HEK293 (cell line): ENCODE data around the gene ADGRD1.

ENCODE experiments used
- CTCF ChIA-PET: fragments of 350-600 bp; formaldehyde crosslinking; extraction: SDS; loops from one replicate; lab custom pipeline; 2021; ENCODE audit warnings: antibody characterized with exemption; lab: Yijun Ruan, JAX
- POLR2A ChIA-PET: fragments of 300-600 bp; formaldehyde crosslinking; extraction: SDS; loops from one replicate; lab custom pipeline; 2020; ENCODE audit warnings: antibody characterized with exemption, inconsistent platforms; lab: Yijun Ruan, JAX
- H3K27ac ChIP-seq: fragments of 200-500 bp; sonication (Bioruptor generic); 2 replicates; pipeline ENCODE4 v1.5.1; 2014; ENCODE audit warnings: low read depth, low read length, control low read depth, inconsistent platforms; ENCODE audit errors: extremely low read depth
- H3K36me3 ChIP-seq, 2 experiments: fragments of 200-500 bp in 1 of 2; sonication (Bioruptor generic) in 1 of 2; 1 replicate in 1 of 2; 2 replicates in 1 of 2; pipeline ENCODE4 v1.5.1; 2014 to 2017; ENCODE audit warnings: inconsistent platforms in 2 of 2, low read length in 2 of 2; ENCODE audit not compliant: control insufficient read depth in 2 of 2, insufficient read depth in 1 of 2
- H3K4me1 ChIP-seq: fragments of 200-500 bp; sonication (Bioruptor generic); 2 replicates; pipeline ENCODE4 v1.5.1; 2014; ENCODE audit warnings: mild to moderate bottlenecking, low read length, inconsistent platforms; ENCODE audit not compliant: control insufficient read depth, insufficient read depth
- H3K4me3 ChIP-seq: 2 replicates; pipeline ENCODE4 v1.5.1; 2011; ENCODE audit warnings: low read depth, mild to moderate bottlenecking, control low read depth, low read length, moderate library complexity
- H3K9me3 ChIP-seq: fragments of 200-500 bp; sonication (Bioruptor generic); 2 replicates; pipeline ENCODE4 v1.5.1; 2014; ENCODE audit warnings: low read depth, low read length, inconsistent platforms; ENCODE audit not compliant: control insufficient read depth, insufficient read depth
- HOXC10 ChIP-seq: sonication (generic); formaldehyde crosslinking; IDR thresholded peaks from 2 replicates; pipeline ENCODE4 v1.8.1; 2023; ENCODE audit warnings: mild to moderate bottlenecking, missing genetic modification reagents
- KLF16 ChIP-seq: fragments of 450-650 bp; formaldehyde crosslinking; IDR thresholded peaks from 2 replicates; pipeline ENCODE4 v1.5.1; 2017; ENCODE audit warnings: missing biosample characterization, missing genetic modification characterization
- KLF9 ChIP-seq: fragments of 450-650 bp; formaldehyde crosslinking; IDR thresholded peaks from 2 replicates; pipeline ENCODE4 v1.5.1; 2016; ENCODE audit warnings: missing biosample characterization, missing genetic modification characterization, low read depth
- MEIS1 ChIP-seq: sonication (generic); formaldehyde crosslinking; IDR thresholded peaks from 2 replicates; pipeline ENCODE4 v1.8.1; 2022; ENCODE audit warnings: missing genetic modification reagents, mild to moderate bottlenecking, borderline replicate concordance
- MYNN ChIP-seq: fragments of 450-650 bp; formaldehyde crosslinking; IDR thresholded peaks from 2 replicates; pipeline ENCODE4 v1.5.1; 2016; ENCODE audit warnings: missing biosample characterization, missing genetic modification characterization, borderline replicate concordance
- PATZ1 ChIP-seq: fragments of 450-650 bp; formaldehyde crosslinking; IDR thresholded peaks from 2 replicates; pipeline ENCODE4 v1.5.1; 2016; ENCODE audit warnings: missing biosample characterization, missing genetic modification characterization
- PRDM6 ChIP-seq: fragments of 450-650 bp; formaldehyde crosslinking; IDR thresholded peaks from 2 replicates; pipeline ENCODE4 v1.5.1; 2017; ENCODE audit warnings: missing biosample characterization, missing genetic modification characterization
- REPIN1 ChIP-seq: fragments of 450-650 bp; formaldehyde crosslinking; IDR thresholded peaks from 2 replicates; pipeline ENCODE4 v1.5.1; 2017; ENCODE audit warnings: missing biosample characterization, missing genetic modification characterization, low read depth
- ZBTB10 ChIP-seq: fragments of 450-650 bp; formaldehyde crosslinking; IDR thresholded peaks from 2 replicates; pipeline ENCODE4 v1.5.1; 2016; ENCODE audit warnings: missing biosample characterization, missing genetic modification characterization
- ZBTB8A ChIP-seq: fragments of 450-650 bp; formaldehyde crosslinking; IDR thresholded peaks from 2 replicates; pipeline ENCODE4 v1.5.1; 2016; ENCODE audit warnings: missing biosample characterization, missing genetic modification characterization
- ZNF112 ChIP-seq: fragments of 450-650 bp; formaldehyde crosslinking; IDR thresholded peaks from 2 replicates; pipeline ENCODE4 v1.5.0; 2017; ENCODE audit warnings: missing biosample characterization, missing genetic modification characterization
- ZNF138 ChIP-seq: fragments of 450-650 bp; formaldehyde crosslinking; IDR thresholded peaks from 2 replicates; pipeline ENCODE4 v1.5.1; 2016; ENCODE audit warnings: missing biosample characterization, missing genetic modification characterization, borderline replicate concordance
- ZNF24 ChIP-seq: fragments of 450-650 bp; formaldehyde crosslinking; IDR thresholded peaks from 2 replicates; pipeline ENCODE4 v1.5.1; 2016; ENCODE audit warnings: missing biosample characterization, missing genetic modification characterization
- ZNF26 ChIP-seq: fragments of 450-650 bp; formaldehyde crosslinking; IDR thresholded peaks from 2 replicates; pipeline ENCODE4 v1.5.1; 2016; ENCODE audit warnings: missing biosample characterization, missing genetic modification characterization
- ZNF292 ChIP-seq: fragments of 450-650 bp; formaldehyde crosslinking; IDR thresholded peaks from 2 replicates; pipeline ENCODE4 v1.5.1; 2016; ENCODE audit warnings: low read depth, missing biosample characterization, missing genetic modification characterization, borderline replicate concordance
- ZNF302 ChIP-seq: fragments of 450-650 bp; formaldehyde crosslinking; IDR thresholded peaks from 2 replicates; pipeline ENCODE4 v1.5.1; 2016; ENCODE audit warnings: missing biosample characterization, missing genetic modification characterization, low read depth
- ZNF362 ChIP-seq: fragments of 450-650 bp; formaldehyde crosslinking; IDR thresholded peaks from 2 replicates; pipeline ENCODE4 v1.5.1; 2016; ENCODE audit warnings: missing biosample characterization, missing genetic modification characterization
- ZNF416 ChIP-seq: fragments of 450-650 bp; formaldehyde crosslinking; IDR thresholded peaks from 2 replicates; pipeline ENCODE4 v1.5.1; 2016; ENCODE audit warnings: missing biosample characterization, missing genetic modification characterization
- ZNF423 ChIP-seq: fragments of 450-650 bp; formaldehyde crosslinking; IDR thresholded peaks from 2 replicates; pipeline ENCODE4 v1.5.1; 2016; ENCODE audit warnings: missing biosample characterization, missing genetic modification characterization
- ZNF473 ChIP-seq: fragments of 450-650 bp; formaldehyde crosslinking; IDR thresholded peaks from 2 replicates; pipeline ENCODE4 v1.5.1; 2017; ENCODE audit warnings: missing biosample characterization, missing genetic modification characterization
- ZNF488 ChIP-seq: fragments of 450-650 bp; formaldehyde crosslinking; IDR thresholded peaks from 2 replicates; pipeline ENCODE4 v1.5.1; 2016; ENCODE audit warnings: missing biosample characterization, missing genetic modification characterization
- ZNF621 ChIP-seq: fragments of 450-650 bp; formaldehyde crosslinking; IDR thresholded peaks from 2 replicates; pipeline ENCODE4 v1.5.1; 2017; ENCODE audit warnings: missing biosample characterization, missing genetic modification characterization
- ZNF747 ChIP-seq: fragments of 450-650 bp; formaldehyde crosslinking; IDR thresholded peaks from 2 replicates; pipeline ENCODE4 v1.5.1; 2016; ENCODE audit warnings: missing biosample characterization, missing genetic modification characterization
- ZXDB ChIP-seq: fragments of 450-650 bp; formaldehyde crosslinking; IDR thresholded peaks from 2 replicates; pipeline ENCODE4 v1.5.1; 2016; ENCODE audit warnings: missing biosample characterization, missing genetic modification characterization

Gene ADGRD1

GRCh38 chr12:131103669-131104462 lies 150.2 kb downstream of the ADGRD1 start:
- TF ChIP-seq MYNN, result no peak
- TF ChIP-seq MEIS1, result no peak
- no peak for TF ChIP-seq ZNF362 (tag by site-specific recombination)
- no peak for TF ChIP-seq REPIN1
- no peak for TF ChIP-seq KLF16
- no peak for TF ChIP-seq ZNF112
- no peak for TF ChIP-seq ZNF747 (tag by site-specific recombination)
- no peak for TF ChIP-seq PRDM6 (tag by site-specific recombination)
- TF ChIP-seq ZNF302 (tag by site-specific recombination), result no peak
- TF ChIP-seq ZNF416 (tag by site-specific recombination), result no peak
- no peak for TF ChIP-seq ZXDB (tag by site-specific recombination)
- no peak for TF ChIP-seq ZNF292 (tag by site-specific recombination)
- TF ChIP-seq ZNF24 (tag by site-specific recombination), result no peak
- TF ChIP-seq ZNF138, result no peak
- TF ChIP-seq, all 188 proteins: peak for 0
- POLR2A ChIA-PET, result no interaction called here
- Histone ChIP-seq H3K4me3 (no peak overlapping the region), H3K4me1 (no peaks in the 10 kb centered on the region), H3K9me3 (no peaks in the 10 kb centered on the region), H3K36me3 (no peaks in the 10 kb centered on the region), H3K27ac (no peak overlapping the region)
- CTCF ChIA-PET, result interaction anchor here (0.5 to 4.1 kb wide), 23 partner anchors 8 to 750 kb away, joined by 3 to 70 read pairs (median 4); no protein-coding TSS in a partner anchor

GRCh38 chr12:131104463-131105350 lies 151.0 kb downstream of the ADGRD1 start:
- no peak overlapping the region for H3K27ac ChIP-seq
- CTCF ChIA-PET, result interaction anchor here (0.5 to 4.1 kb wide), 29 partner anchors 9 to 749 kb away, joined by 3 to 70 read pairs (median 4); no protein-coding TSS in a partner anchor
- no peaks in the 10 kb centered on the region for H3K4me1 ChIP-seq
- no peak overlapping the region for H3K4me3 ChIP-seq
- POLR2A ChIA-PET, result no interaction called here
- no peaks in the 10 kb centered on the region for H3K36me3 ChIP-seq
- H3K9me3 ChIP-seq, result no peaks in the 10 kb centered on the region
- TF ChIP-seq ZBTB8A (tag by site-specific recombination) (no peak), HOXC10 (CRISPR knock-in tag) (no peak), ZNF621 (tag by site-specific recombination) (no peak), ZBTB10 (tag by site-specific recombination) (0 out of 2 replicates have a peak, but pooled peaks have one; percentile 30), ZNF488 (tag by site-specific recombination) (no peak), ZNF423 (tag by site-specific recombination) (no peak), KLF9 (tag by site-specific recombination) (no peak), ZNF473 (no peak), ZNF26 (tag by site-specific recombination) (no peak), PATZ1 (no peak)
